ENCODE measurements around the gene MRPL4. TPM values are rescaled to one million over a fixed set of nuclear protein-coding genes. Genes with fewer than 3 reads are reported as not detected.

The MRPL4 gene
- total and polyA plus RNA-seq, 2 of the 13 experiments (the other 11 are each of a cell fraction or from before 2014, with no cell fraction given), result 40.6 to 42.5 TPM

- no peak for TF ChIP-seq ZNF747 (CRISPR knock-in tag; IDR thresholded peaks at IDR 0.05; ENCODE audit: borderline replicate concordance)
These were observed 3.3 kb downstream of the MRPL4 start (continued) for GRCh38 chr19:10255358-10255757.

GRCh38 chr19:10256551-10256950 lies 4.5 kb downstream of the MRPL4 start:
- H3K4me3 ChIP-seq (replicated peaks in 1 of 3; ENCODE audit: insufficient read depth in 1 of 3, low read depth in 2 of 3, low read length in 3 of 3), result no peak overlapping the region
- CTCF ChIA-PET (ENCODE audit: low intra/inter-chr PET ratio, low total read pairs), result no interaction called here
- no peaks in the 10 kb centered on the region; a peak in 1 of 5 replicates for H3K27me3 ChIP-seq (ENCODE audit: control insufficient read depth in 1 of 2, insufficient read depth in 2 of 2, low read length in 2 of 2)
- no peak for ATAC-seq
- intact Hi-C loops (cut with micrococcal nuclease; ENCODE audit: unreplicated experiment), result no loop called here
- no peak for FAIRE-seq
- no peaks in the 10 kb centered on the region for H4K20me1 ChIP-seq (ENCODE audit: insufficient read depth, low read length)
- no peak overlapping the region for H2AFZ ChIP-seq (ENCODE audit: low read length)
- TF ChIP-seq AGO2 (optimal IDR thresholded peaks at IDR 0.05; ENCODE audit: low read depth, low read length) (peak; percentile 41), ZNF343 (CRISPR knock-in tag; IDR thresholded peaks at IDR 0.05) (no peak), MYC (CRISPR knock-in tag; IDR thresholded peaks at IDR 0.05; ENCODE audit: borderline replicate concordance) (no peak), CREM (IDR thresholded peaks at IDR 0.05) (no peak), CREM (CRISPR knock-in tag; IDR thresholded peaks at IDR 0.05) (no peak), HNRNPLL (IDR thresholded peaks at IDR 0.05; ENCODE audit: low read depth, low read length, poor library complexity, severe bottlenecking) (no peak), RERE (CRISPR knock-in tag; IDR thresholded peaks at IDR 0.05; ENCODE audit: low read depth) (no peak), GATA4 (IDR thresholded peaks at IDR 0.05; ENCODE audit: borderline replicate concordance, low read depth) (no peak)
- H3K27ac ChIP-seq (ENCODE audit: extremely low read length, insufficient read depth, low read length), result no peak overlapping the region
- no TSS peak for BruUV-seq (replicated peaks)
- in situ Hi-C loops (cut with HindIII; ENCODE audit: extremely low pct_ligation_motif_present, low pct_unique_long_range_greater_than_20kb), result no loop called here
- H3K36me3 ChIP-seq (replicated peaks in 1 of 2; ENCODE audit: control insufficient read depth in 1 of 2, insufficient read depth in 2 of 2, low read length in 2 of 2), result peaks cover 12 to 40% of the 10 kb centered on the region in 2 experiments
- peaks cover 11% of the 10 kb centered on the region for H3K79me2 ChIP-seq (ENCODE audit: insufficient read depth, low read length)
- H3K4me2 ChIP-seq (ENCODE audit: low read depth, low read length), result no peak overlapping the region
- WGBS (ENCODE audit: low lambda C conversion rate), result 99% methylated on average over 15 of the region's 18 CpGs
- POLR2A ChIA-PET, result interaction anchor here (5.4 kb wide), 1 partner anchor 14 kb away, joined by 71 read pairs; the partner anchor contains the start of gene ICAM1
- H3K9ac ChIP-seq (ENCODE audit: insufficient read depth, low read depth, low read length), result no peak overlapping the region
- H3K9me3 ChIP-seq (ENCODE audit: low read length), result no peaks in the 10 kb centered on the region
- peaks cover 65% of the 10 kb centered on the region for H3K4me1 ChIP-seq (ENCODE audit: insufficient read depth, low read length)
- no peak for DNase-seq (ENCODE audit: low spot score)

Data from HepG2 (cell line).